ENCODE data around the gene BCL2L2.
"Not testable (repeated sequence)": the region's sequence is repeated elsewhere in the genome, so short reads cannot be mapped to it uniquely, and the experiment has no call there.

Gene BCL2L2

DNA sequence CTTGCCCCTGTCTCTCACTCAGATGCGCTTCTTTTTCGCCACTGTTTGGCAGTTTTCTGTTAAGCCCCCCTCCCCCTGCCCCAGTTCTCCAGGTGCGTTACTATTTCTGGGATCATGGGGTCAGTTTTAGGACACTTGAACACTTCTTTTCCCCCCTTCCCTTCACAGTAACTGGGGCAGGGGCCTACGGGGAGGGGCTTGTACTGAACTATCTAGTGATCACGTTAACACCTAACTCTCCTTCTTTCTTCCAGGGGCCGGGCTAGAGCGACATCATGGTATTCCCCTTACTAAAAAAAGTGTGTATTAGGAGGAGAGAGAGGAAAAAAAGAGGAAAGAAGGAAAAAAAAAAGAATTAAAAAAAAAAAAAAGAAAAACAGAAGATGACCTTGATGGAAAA, 18.4 kb downstream of the BCL2L2 start:
- DNase-seq = no peak

DNA sequence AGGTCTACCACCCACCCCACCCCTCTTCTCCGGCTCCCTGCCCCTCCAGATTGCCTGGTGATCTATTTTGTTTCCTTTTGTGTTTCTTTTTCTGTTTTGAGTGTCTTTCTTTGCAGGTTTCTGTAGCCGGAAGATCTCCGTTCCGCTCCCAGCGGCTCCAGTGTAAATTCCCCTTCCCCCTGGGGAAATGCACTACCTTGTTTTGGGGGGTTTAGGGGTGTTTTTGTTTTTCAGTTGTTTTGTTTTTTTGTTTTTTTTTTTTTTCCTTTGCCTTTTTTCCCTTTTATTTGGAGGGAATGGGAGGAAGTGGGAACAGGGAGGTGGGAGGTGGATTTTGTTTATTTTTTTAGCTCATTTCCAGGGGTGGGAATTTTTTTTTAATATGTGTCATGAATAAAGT, 19.1 kb downstream of the BCL2L2 start:
- DNase-seq = not testable (repeated sequence)

GRCh38 chr14:23326491-23327332, 20.1 kb downstream of the BCL2L2 start:
- no peak for DNase-seq

- DNase-seq = peak; percentile 77
Observed at GRCh38 chr14:23327947-23328744, 21.5 kb downstream of the BCL2L2 start.

GRCh38 chr14:23335623-23336022, 29.0 kb downstream of the BCL2L2 start:
- no peak for DNase-seq

DNA sequence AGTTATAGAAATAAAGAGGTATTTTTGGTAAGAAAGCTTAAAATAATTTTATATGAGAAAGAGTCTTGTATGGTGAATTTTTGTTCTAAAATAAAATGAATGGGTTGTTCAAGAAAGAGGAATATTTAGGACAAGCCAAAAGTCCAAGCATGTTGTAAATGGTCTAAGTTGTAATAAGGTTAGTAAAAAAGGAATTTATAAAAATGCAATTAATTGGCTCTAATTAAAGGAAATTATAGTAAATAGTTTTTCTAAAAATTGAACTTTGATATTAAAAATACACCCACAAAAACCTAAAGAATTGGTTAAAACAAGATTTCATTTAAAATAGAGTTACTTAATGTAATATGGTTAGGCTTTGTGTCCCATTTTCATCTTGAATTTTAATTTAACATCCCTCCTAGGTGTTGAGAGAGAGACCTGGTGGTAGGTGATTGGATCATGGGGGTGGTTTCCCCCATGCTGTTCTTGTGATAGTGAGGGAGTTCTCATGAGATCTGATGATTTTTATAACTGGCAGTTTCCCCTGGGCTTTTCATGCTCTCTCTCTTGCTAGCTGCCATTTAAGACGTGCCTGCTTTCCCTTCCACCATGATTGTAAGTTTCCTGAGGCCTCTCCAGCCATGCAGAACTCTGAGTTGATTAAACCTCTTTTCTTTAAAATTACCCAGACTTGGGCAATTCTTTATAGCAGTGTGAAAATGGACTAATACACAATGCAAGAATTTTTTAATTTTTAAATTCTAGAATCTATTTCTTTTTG, 33.1 kb downstream of the BCL2L2 start:
- DNase-seq = no peak

DNA sequence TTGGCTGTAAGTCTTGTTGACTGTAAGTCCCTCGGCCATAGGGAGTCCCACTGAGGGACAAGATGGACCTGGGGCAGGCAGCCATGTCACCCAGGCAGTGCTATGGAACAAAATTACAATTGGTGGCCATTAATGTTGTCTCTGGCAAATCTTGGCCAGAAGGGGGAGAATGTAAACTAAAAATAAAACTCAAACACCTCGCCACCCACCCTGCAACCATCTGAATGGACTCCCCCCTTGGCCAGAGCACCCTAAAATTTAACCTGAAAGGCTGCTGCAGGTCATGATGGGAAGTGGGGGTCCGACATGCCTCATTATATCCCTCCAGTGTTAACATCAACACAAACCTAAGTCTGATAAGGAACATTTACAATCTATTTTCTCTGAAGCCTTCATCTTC, 37.8 kb downstream of the BCL2L2 start:
- DNase-seq = no peak

DNA sequence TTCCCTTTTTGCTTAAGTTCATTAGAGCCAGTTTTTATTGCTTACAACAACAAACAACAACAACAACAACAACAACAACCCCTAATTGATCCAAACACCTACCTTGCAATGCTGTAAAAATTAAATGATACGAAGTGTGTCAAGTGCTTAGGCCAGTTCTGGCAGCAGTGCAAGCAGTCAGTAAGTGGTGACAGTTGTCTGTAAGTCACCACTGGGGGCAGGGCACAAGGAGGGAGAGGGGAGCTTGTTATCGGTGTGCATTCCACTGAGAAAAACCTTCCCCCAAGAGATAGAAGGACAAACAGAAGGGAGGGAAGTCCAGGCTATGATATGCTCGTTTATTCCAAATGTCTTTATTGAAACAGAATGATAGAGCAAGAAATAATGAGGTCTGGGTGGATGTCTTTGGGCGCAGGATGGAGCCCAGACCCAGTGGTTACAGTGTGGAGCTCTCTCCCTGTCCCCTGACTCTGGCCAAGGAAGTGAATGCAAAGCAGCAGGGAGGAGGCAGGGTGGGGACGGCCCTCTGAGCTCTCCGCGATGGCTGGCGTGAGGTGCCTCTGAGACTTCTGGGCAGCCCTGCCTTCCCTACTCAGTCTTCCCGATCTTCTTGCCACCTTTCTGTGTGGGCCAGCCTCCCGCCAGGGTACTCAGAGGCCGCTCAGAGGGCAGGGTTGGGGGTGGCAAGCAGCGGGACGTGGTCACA, 39.5 kb downstream of the BCL2L2 start:
- DNase-seq = no peak

GRCh38 chr14:23346693-23347405, 40.2 kb downstream of the BCL2L2 start:
- DNase-seq = no peak

DNA sequence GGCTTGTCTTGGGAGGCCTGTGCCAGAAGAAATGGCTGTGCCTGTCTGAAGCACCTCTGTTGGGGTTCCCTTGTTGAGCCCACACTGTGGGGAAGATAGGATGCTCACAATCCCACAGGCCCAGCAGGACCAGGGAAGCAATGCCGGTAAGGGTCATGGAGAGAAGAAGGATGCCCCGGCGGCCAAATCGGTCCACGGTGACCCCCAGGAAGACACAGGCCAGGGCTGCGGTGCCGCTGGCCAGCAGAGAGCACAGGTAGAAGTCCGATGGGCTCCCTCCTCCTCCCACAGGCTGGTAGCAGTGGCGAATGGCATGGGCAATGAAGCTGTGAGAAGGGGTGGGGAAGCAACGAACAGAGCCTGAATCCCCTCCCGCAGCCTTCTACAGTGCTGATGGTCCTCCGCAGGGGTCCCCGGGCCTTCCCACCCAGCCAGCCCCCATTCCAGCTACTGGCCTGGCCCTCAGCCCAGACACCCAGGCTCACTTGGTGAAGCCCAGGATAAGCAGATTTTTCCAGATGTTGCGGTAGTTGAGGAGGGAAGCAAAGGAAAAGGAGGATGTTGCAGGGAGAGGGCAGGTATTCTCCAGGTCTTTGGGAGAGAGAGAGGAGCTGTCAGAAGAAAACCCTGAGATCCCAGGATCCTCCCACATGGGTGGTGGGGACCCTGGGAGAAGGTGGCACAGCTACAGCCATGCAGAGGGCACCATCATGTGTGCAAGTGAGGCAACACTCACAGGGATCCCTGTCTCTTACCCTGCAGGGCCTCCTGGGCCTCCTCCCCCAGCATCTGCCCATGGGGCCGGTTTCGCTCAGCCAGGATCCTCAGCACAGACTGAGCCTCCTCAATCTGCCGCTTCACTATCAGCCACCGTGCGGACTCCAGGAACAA, 41.0 kb downstream of the BCL2L2 start:
- no peak for DNase-seq

DNA sequence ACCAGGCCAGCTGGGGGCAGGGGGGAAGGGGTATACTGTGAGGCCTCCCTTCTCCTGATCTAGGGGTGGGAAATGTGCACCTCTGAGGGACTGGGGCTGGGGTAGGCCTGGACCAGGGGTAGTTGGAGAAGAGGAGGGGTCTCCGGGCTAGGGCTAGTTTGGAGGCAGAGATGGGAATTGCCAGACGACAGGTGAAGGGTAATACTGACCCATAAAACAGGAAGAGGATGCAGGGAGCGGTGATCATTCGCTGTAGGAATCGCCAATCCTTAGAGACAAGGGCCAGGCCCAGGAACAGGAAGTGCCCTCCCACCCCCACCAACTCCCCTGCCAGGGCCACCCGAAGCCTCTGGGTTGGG, 41.6 kb downstream of the BCL2L2 start:
- no peak for DNase-seq

DNA sequence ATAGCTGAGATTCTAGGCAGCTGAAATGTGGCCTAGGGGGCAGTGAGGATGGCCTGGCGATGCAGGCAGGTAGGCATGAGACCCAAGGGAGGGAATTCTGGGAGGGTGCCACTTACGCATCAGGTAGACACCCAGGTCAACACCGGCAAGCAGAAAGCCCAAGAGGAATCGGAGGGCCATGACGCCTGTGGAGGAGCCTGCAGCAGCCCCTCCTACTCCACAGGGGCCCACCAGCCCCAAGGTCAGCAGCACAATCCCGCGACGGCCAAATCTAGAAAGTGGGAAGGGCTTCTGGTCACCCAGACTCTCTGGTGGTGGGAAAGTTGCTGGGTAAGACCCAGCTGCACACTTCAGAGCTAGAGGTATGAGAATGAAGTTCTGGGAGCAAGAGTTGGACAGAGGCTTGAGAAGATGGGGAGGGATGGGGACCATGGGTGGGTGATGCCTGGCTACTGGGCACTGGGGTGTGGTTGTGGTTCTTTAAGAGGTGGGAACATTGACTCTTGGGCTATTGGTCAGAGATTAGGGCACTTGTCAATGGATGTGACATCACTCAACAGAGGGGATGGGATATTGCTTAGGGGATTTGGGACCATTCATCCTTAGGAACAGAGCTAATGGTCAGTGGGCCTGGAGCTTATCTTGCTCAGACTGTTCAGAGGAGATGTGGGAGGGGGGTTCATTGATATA, 42.7 kb downstream of the BCL2L2 start:
- no peak for DNase-seq

- no peak for DNase-seq
Observed at GRCh38 chr14:23351681-23352505, 45.3 kb downstream of the BCL2L2 start.

DNA sequence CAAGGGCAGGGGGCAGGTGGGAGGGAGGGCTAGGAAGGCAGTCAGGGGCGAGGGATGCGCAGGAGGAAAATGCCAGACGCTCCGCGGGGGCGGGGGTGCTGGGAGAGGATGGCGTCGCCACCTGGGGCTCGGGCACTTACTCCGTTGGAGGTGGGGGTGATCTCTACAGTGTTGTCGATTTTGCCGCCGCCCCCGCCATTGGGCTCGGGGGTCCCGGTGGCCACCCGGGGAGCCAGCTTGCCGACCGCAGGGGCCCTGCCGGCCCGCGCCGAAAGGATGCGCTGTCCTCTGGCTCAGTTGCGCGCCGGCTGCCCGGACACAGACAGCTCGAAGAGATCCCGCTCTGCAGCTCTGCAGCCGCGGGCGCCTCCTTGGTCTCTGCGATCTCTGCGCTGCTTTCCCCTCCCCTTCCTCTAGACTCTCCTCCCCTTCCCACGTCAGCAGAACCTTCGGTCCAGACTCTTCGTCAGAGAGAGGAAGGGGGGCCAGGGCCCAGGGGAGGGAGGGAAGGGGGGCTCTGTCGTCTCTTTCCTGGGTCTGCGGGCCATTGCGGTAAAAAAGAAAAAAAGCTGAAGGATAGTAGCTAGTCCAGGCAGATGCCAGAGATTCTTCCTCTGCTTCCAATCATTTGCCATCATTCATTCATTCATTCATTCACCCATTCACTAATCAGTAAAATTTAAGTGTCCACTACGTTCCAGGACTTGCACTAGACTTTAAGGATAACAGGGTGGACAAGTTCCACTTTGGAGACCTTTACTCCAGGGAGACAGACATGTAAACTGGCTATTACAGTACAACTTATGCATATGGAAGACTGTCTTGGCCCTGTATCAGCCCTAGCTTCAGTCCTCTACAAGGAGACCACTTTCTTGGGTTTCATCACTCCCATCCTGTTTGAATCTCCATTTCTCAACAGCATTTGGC, 46.1 kb downstream of the BCL2L2 start, which contains the start of gene SLC22A17:
Gene SLC22A17, minus strand, starts transcription at position 382 of the 927 bp plus-strand sequence.
- DNase-seq = peak; percentile 67

GRCh38 chr14:23353433-23353780, 46.8 kb downstream of the BCL2L2 start:
- no peak for DNase-seq

DNA sequence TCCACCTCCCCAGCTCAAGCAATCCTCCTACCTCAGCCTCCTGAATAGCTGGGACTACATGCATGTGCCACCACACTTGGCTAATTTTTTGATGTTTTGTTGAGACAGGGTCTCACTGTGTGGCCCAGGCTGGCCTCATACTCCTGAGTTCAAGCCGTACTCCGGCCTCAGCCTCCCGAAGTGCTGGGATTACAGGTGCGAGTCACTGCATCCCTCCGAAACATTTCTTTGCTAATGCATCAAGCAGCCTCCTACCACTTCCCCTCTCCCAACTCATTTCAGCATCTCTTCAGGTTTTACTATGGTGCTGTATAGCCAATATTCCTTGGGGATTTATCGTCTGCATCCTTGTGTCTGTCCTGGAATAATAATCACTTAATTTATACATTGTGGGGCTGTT, 48.4 kb downstream of the BCL2L2 start:
- no peak for DNase-seq

DNA sequence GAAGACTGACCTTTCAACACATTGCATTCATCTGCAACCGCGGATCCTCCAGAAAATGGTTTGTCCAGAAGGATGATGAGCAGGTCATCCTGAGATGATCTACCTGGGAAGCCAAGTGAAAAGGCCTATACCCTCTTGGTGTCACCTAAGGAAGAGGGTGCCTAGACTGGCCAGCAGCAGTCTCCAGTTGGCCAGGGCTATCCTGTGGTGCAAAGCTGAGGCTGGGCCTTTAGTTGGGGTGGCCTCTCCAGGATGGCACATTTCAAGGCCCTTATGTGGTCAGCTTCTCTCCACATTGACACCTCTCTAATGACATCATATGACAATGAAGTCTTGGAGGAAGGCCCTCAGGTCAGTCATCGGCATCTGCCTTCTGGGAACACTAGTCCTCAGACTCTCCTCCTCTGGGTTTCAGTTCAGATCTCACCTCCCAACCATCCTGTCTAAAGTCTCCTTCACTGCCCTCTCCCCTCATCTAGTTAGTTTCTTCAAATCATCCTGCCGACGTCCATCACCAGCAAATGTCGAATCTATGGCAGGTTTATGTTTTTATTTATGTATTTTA, 49.3 kb downstream of the BCL2L2 start:
- DNase-seq = no peak

DNA sequence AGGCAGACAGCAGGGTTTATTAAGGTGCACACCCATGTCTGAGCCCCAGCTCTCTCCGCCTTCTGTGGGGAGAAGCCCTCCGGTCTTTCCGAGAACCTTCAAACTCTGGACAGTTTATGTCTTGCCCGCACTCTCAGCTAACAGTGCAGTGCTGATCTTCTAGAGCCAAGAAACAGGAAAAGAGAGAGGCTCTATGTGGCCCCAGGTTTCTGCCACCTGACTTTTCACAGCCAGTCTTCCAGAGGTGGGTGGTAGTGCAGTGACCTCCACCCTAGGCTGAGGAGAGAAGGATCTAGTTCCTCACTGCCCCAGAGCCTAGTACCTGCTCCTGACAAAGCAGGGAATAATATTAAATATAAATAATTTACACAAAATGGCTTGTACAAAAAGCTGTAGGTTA, 50.0 kb downstream of the BCL2L2 start:
- DNase-seq = no peak

All from activated CD4-positive, alpha-beta T cell treated with anti-CD3 and anti-CD28 coated beads for 48 hours (primary cell).